Stimulated activated naive CD8-positive, alpha-beta T cell treated with anti-CD3 and anti-CD28 coated beads, Interleukin-15, Interleukin-2, amounts not matched to agents 100 ng/mL and 50 ng/mL, for 24 hours (primary cell): ENCODE results near the gene FNDC11.
"Not testable (repeated sequence)": the region's sequence is repeated elsewhere in the genome, so short reads cannot be mapped to it uniquely, and the experiment has no call there.

Experiments
- H3K27ac Mint-ChIP-seq: one replicate; pipeline ENCODE4 v1.8.0; 2021; ENCODE audit warnings: mild to moderate bottlenecking, mixed read lengths
- H3K27me3 Mint-ChIP-seq: one replicate; pipeline ENCODE4 v1.8.0; 2021; ENCODE audit warnings: mixed read lengths
- H3K36me3 Mint-ChIP-seq: one replicate; pipeline ENCODE4 v1.8.0; 2021; ENCODE audit warnings: low read depth, mixed read lengths
- H3K4me1 Mint-ChIP-seq: one replicate; pipeline ENCODE4 v1.8.0; 2021; ENCODE audit warnings: low read depth, mixed read lengths
- H3K4me3 Mint-ChIP-seq: one replicate; pipeline ENCODE4 v1.8.0; 2021; ENCODE audit warnings: mild to moderate bottlenecking, mixed read lengths
- H3K9me3 Mint-ChIP-seq: one replicate; pipeline ENCODE4 v1.8.0; 2021; ENCODE audit warnings: mixed read lengths

FNDC11 gene

GRCh38 chr20:63597651-63598478, 43.9 kb downstream of the FNDC11 start:
- H3K9me3 Mint-ChIP-seq = no peaks in the 10 kb centered on the region
- H3K4me3 Mint-ChIP-seq = no peak overlapping the region
- no peaks in the 10 kb centered on the region for H3K27me3 Mint-ChIP-seq
- H3K4me1 Mint-ChIP-seq = no peaks in the 10 kb centered on the region
- H3K36me3 Mint-ChIP-seq = peaks cover 51% of the 10 kb centered on the region
- no peak overlapping the region for H3K27ac Mint-ChIP-seq

DNA sequence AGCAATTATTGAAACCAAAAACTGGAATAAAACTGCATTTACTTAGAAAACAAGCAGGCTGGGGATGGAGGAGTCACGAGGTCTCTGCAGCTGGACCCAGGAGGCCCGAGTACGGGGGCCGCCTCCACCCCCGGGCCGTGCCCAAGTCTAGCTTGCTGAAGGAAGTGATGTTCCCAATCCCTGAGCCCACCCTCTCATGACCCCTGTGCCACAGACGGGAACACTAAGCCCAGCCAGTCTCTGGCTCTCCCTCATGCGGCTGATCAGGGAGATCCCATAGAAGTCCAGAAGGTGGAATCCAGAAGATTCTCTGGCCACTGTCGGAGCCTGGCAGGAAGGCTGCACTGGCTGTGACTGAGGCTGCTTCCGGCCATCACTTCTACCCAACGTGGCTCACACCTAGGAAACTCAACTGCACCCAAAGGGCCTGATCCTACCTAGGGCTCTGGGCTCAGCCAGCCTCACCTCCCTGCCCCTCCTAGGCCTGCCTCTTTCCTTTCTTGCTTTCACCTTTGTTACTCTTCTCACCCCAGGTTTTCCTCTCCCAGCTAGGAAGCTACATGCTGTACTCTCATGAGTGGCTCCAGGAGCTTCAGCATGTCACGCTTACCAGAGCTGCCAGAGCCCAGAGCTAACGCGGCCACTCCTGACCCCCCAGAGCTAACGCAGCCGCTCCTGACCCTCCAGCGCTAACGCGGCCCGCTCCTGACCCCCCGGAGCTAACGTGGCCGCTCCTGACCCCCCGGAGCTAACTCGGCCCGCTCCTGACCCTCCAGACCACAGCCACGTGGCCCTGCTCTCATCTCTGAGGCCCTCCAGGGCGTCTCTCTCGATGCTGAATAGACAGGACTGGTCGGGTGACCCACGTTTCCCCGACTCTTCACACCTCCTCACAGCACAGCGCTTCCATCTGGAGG, 44.8 kb downstream of the FNDC11 start:
- no peaks in the 10 kb centered on the region for H3K27me3 Mint-ChIP-seq

DNA sequence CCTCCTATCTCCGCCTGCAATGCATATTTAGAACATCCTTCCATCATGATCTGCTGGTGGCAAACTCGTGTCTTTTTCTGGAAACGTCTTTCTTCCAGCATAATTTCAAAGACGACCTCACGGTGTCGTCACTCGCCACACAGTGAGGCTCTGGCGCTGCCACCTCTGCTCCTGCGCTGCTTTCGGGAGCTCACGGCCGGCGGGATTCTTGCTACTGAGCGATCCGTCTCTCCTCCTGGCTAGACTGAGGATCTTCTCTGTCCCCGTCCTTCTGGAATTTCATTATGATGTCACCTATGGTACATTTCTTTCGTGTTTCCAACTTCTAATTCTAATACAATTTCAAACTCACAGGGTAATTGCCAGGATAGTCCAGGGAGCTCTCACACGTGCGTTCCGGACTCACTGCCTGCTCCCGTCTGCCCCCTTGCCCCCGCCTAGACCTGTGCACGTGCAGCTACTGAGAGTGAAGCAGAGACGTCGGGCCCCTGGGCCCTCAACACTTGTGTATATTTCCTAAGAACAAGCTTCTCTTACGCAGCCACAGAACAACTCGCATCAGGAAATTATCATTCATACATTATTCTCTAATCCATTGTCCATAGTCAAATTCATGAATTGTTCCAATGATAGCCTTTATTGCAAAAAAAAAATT, 45.6 kb downstream of the FNDC11 start:
- no peaks in the 10 kb centered on the region for H3K27me3 Mint-ChIP-seq
- H3K4me3 Mint-ChIP-seq = no peak overlapping the region
- no peaks in the 10 kb centered on the region for H3K4me1 Mint-ChIP-seq
- no peak overlapping the region for H3K27ac Mint-ChIP-seq
- H3K36me3 Mint-ChIP-seq = peaks cover 54% of the 10 kb centered on the region
- no peaks in the 10 kb centered on the region for H3K9me3 Mint-ChIP-seq

More for the DNA sequence above, 44.8 kb downstream of the FNDC11 start:
- no peaks in the 10 kb centered on the region for H3K4me1 Mint-ChIP-seq
- H3K4me3 Mint-ChIP-seq = no peak overlapping the region
- H3K27ac Mint-ChIP-seq = no peak overlapping the region
- H3K36me3 Mint-ChIP-seq = peaks cover 49% of the 10 kb centered on the region
- no peaks in the 10 kb centered on the region for H3K9me3 Mint-ChIP-seq

DNA sequence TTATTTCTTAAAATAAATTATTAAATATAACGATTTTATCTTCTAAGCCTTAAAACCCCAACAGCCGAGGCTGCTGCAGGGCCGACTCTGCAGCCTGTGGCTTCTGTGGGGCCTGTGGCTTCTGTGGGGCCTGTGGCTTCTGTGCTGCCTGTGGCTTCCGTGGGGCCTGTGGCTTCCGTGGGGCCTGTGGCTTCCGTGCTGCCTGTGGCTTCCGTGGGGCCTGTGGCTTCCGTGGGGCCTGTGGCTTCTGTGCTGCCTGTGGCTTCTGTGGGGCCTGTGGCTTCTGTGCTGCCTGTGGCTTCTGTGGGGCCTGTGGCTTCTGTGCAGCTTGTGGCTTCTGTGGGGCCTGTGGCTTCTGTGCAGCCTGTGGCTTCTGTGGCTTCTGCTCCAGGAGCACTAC, 47.7 kb downstream of the FNDC11 start:
- H3K4me3 Mint-ChIP-seq, H3K27ac Mint-ChIP-seq, H3K4me1 Mint-ChIP-seq, H3K27me3 Mint-ChIP-seq, H3K9me3 Mint-ChIP-seq: not testable (repeated sequence)
- H3K36me3 Mint-ChIP-seq = peaks cover 46% of the 10 kb centered on the region

- no peak overlapping the region for H3K27ac Mint-ChIP-seq
- H3K9me3 Mint-ChIP-seq = no peaks in the 10 kb centered on the region
- no peak overlapping the region for H3K4me3 Mint-ChIP-seq
- peaks cover 6% of the 10 kb centered on the region for H3K4me1 Mint-ChIP-seq
- no peaks in the 10 kb centered on the region for H3K27me3 Mint-ChIP-seq
- H3K36me3 Mint-ChIP-seq = peaks cover 46% of the 10 kb centered on the region
These were observed 48.4 kb downstream of the FNDC11 start for GRCh38 chr20:63602321-63602720.
